ENCODE results near the gene RASA3. TPM values are rescaled to one million over a fixed set of nuclear protein-coding genes. Genes with fewer than 3 reads are reported as not detected.

Gene RASA3
- total RNA-seq, 2 experiments from 2014 or later: 3.6 to 17.9 TPM

- ChIA-PET POLR2A (no interaction called here), CTCF (ENCODE audit: unreplicated experiment) (no interaction called here)
- Histone ChIP-seq H3K79me2 (ENCODE audit: insufficient read depth, low read depth, low read length) (no peaks in the 10 kb centered on the region), H3K9me3 (ENCODE audit: low read length) (no peaks in the 10 kb centered on the region), H3K4me2 (ENCODE audit: low read length) (no peak overlapping the region), H3K4me1 (ENCODE audit: insufficient read depth, low read length, poor library complexity, severe bottlenecking) (no peaks in the 10 kb centered on the region), H3K4me3 (ENCODE audit: low read depth, low read length, poor library complexity, severe bottlenecking) (no peak overlapping the region), H3K9me2 (ENCODE audit: insufficient read depth, low read length) (no peaks in the 10 kb centered on the region), H3K36me3 (ENCODE audit: insufficient read depth, low read length) (no peaks in the 10 kb centered on the region), H2AFZ (ENCODE audit: low read length) (no peak overlapping the region), H3K27ac (ENCODE audit: low read depth, low read length, poor library complexity, severe bottlenecking) (no peak overlapping the region), H4K20me1 (ENCODE audit: insufficient read depth, low read length) (no peaks in the 10 kb centered on the region)
- no TSS peak for BruUV-seq (replicated peaks)
- intact Hi-C loops (cut with micrococcal nuclease; ENCODE audit: unreplicated experiment): no loop called here
- no peak for DNase-seq (ENCODE audit: low spot score)
- no peak for TF ChIP-seq CTCF (conservative IDR thresholded peaks at IDR 0.05; ENCODE audit: low read length)
- no peak for TF ChIP-seq EZH2phosphoT487 (IDR thresholded peaks at IDR 0.05; ENCODE audit: borderline replicate concordance, low read depth, low read length)
These were observed 43.6 kb downstream of the RASA3 start for GRCh38 chr13:114088863-114089262.

- no peaks in the 10 kb centered on the region for H3K4me1 ChIP-seq (ENCODE audit: insufficient read depth, low read length, poor library complexity, severe bottlenecking)
- CTCF ChIA-PET (ENCODE audit: unreplicated experiment): no interaction called here
- no peaks in the 10 kb centered on the region for H3K9me2 ChIP-seq (ENCODE audit: insufficient read depth, low read length)
- H3K9me3 ChIP-seq (ENCODE audit: low read length): no peaks in the 10 kb centered on the region
- no peak for DNase-seq (ENCODE audit: low spot score)
- H4K20me1 ChIP-seq (ENCODE audit: insufficient read depth, low read length): no peaks in the 10 kb centered on the region
- TF ChIP-seq CTCF (conservative IDR thresholded peaks at IDR 0.05; ENCODE audit: low read length) (no peak), EZH2phosphoT487 (IDR thresholded peaks at IDR 0.05; ENCODE audit: borderline replicate concordance, low read depth, low read length) (no peak)
- H3K4me3 ChIP-seq (ENCODE audit: low read depth, low read length, poor library complexity, severe bottlenecking): no peak overlapping the region
- no TSS peak for BruUV-seq (replicated peaks)
- intact Hi-C loops (cut with micrococcal nuclease; ENCODE audit: unreplicated experiment): no loop called here
- no peaks in the 10 kb centered on the region for H3K79me2 ChIP-seq (ENCODE audit: insufficient read depth, low read depth, low read length)
- H3K27ac ChIP-seq (ENCODE audit: low read depth, low read length, poor library complexity, severe bottlenecking): no peak overlapping the region
- POLR2A ChIA-PET: no interaction called here
- H3K4me2 ChIP-seq (ENCODE audit: low read length): no peak overlapping the region
- H2AFZ ChIP-seq (ENCODE audit: low read length): no peak overlapping the region
- H3K36me3 ChIP-seq (ENCODE audit: insufficient read depth, low read length): no peaks in the 10 kb centered on the region
These were observed 44.2 kb downstream of the RASA3 start for GRCh38 chr13:114088234-114088633.

- CTCF ChIA-PET (ENCODE audit: unreplicated experiment): no interaction called here
- intact Hi-C loops (cut with micrococcal nuclease; ENCODE audit: unreplicated experiment): no loop called here
- Histone ChIP-seq H3K36me3 (ENCODE audit: insufficient read depth, low read length) (no peaks in the 10 kb centered on the region), H4K20me1 (ENCODE audit: insufficient read depth, low read length) (no peaks in the 10 kb centered on the region), H3K4me2 (ENCODE audit: low read length) (no peak overlapping the region), H3K27ac (ENCODE audit: low read depth, low read length, poor library complexity, severe bottlenecking) (no peak overlapping the region), H3K9me2 (ENCODE audit: insufficient read depth, low read length) (no peaks in the 10 kb centered on the region), H3K4me3 (ENCODE audit: low read depth, low read length, poor library complexity, severe bottlenecking) (no peak overlapping the region), H3K9me3 (ENCODE audit: low read length) (no peaks in the 10 kb centered on the region), H2AFZ (ENCODE audit: low read length) (no peak overlapping the region), H3K79me2 (ENCODE audit: insufficient read depth, low read depth, low read length) (no peaks in the 10 kb centered on the region), H3K4me1 (ENCODE audit: insufficient read depth, low read length, poor library complexity, severe bottlenecking) (no peaks in the 10 kb centered on the region)
- POLR2A ChIA-PET: no interaction called here
- BruUV-seq (replicated peaks): no TSS peak
- no peak for DNase-seq (ENCODE audit: low spot score)
- no peak for TF ChIP-seq CTCF (conservative IDR thresholded peaks at IDR 0.05; ENCODE audit: low read length)
These were observed 45.0 kb downstream of the RASA3 start for GRCh38 chr13:114087430-114087829.
